H1 (cell line): ENCODE measurements around the gene GRID2. TPM values are rescaled to one million over a fixed set of nuclear protein-coding genes. Genes with fewer than 3 reads are reported as not detected.

Experiments used
- CTCF ChIA-PET: fragments of 300-600 bp; sonication (Branson Sonifier 250); formaldehyde crosslinking; loops from one replicate; lab custom pipeline; 2021; ENCODE audit not compliant: partially characterized antibody; lab: Charles Lee
- POLR2A ChIA-PET: fragments of 300-600 bp; sonication (Branson Sonifier 250); formaldehyde crosslinking; loops from one replicate; lab custom pipeline; 2021; ENCODE audit warnings: inconsistent platforms; ENCODE audit not compliant: partially characterized antibody; lab: Charles Lee
- DNase-seq, 2 experiments: peaks; one replicate each; pipeline versions ENCODE4 v3.0.0 to v3.0.0-alpha.2; 2010 to 2022; ENCODE audit warnings: low spot score in 2 of 2, low read depth in 1 of 2, mixed read lengths in 1 of 2
- FAIRE-seq: peaks from 2 replicates; lab custom pipeline; 2011; peaks lifted over from hg19 to GRCh38; lab: Jason Lieb, UNC
- H2AFZ ChIP-seq: 2 replicates; pipeline ENCODE4 v1.8.1; 2012; ENCODE audit warnings: low read length, inconsistent platforms
- H2AK5ac ChIP-seq: 2 replicates; pipeline ENCODE4 v1.6.1; 2013; ENCODE audit warnings: low read depth, low read length
- H2BK120ac ChIP-seq: replicated peaks from 2 replicates; pipeline ENCODE3; 2013; ENCODE audit warnings: low read depth, low read length, inconsistent platforms
- H2BK12ac ChIP-seq: 2 replicates; pipeline ENCODE4 v1.6.1; 2013; ENCODE audit warnings: low read depth, low read length
- H2BK15ac ChIP-seq: 2 replicates; pipeline ENCODE4 v1.6.1; 2013; ENCODE audit warnings: low read length
- H2BK20ac ChIP-seq: 2 replicates; pipeline ENCODE4 v1.6.1; 2013; ENCODE audit warnings: low read length
- H2BK5ac ChIP-seq: 2 replicates; pipeline ENCODE4 v1.6.1; 2013; ENCODE audit warnings: low read depth, low read length
- H3K14ac ChIP-seq: 2 replicates; pipeline ENCODE4 v1.6.1; 2013; ENCODE audit warnings: inconsistent platforms; ENCODE audit not compliant: insufficient read length
- H3K18ac ChIP-seq: 2 replicates; pipeline ENCODE4 v1.6.1; 2013; ENCODE audit warnings: low read length; ENCODE audit errors: extremely low read depth
- H3K23ac ChIP-seq: 2 replicates; pipeline ENCODE4 v1.6.1; 2013; ENCODE audit warnings: inconsistent platforms; ENCODE audit not compliant: insufficient read length
- H3K23me2 ChIP-seq: 2 replicates; pipeline ENCODE4 v1.6.1; 2013; ENCODE audit warnings: low read depth, low read length
- H3K27ac ChIP-seq: 2 replicates; pipeline ENCODE4 v1.6.1; 2011; ENCODE audit warnings: low read depth, low read length, inconsistent platforms
- H3K27me3 ChIP-seq, 4 experiments: replicated peaks in 1 of 4; 1 replicate in 1 of 4; 2 replicates in 3 of 4; pipeline versions ENCODE4 v1.6.1 to v1.8.1; 2011 to 2013; ENCODE audit warnings: low read length in 3 of 4, mild to moderate bottlenecking in 3 of 4, inconsistent platforms in 2 of 4, mixed read lengths in 2 of 4, moderate library complexity in 1 of 4; ENCODE audit not compliant: control insufficient read depth in 3 of 4, insufficient read depth in 3 of 4; ENCODE audit errors: extremely low read depth in 1 of 4
- H3K36me3 ChIP-seq, 4 experiments: 2 replicates each; pipeline versions ENCODE4 v1.6.1 to v1.8.1; 2011 to 2013; ENCODE audit warnings: mild to moderate bottlenecking in 4 of 4, low read length in 3 of 4, moderate library complexity in 2 of 4, control low read depth in 1 of 4, inconsistent platforms in 1 of 4; ENCODE audit not compliant: insufficient read depth in 4 of 4, control insufficient read depth in 2 of 4
- H3K4ac ChIP-seq: replicated peaks from 2 replicates; pipeline ENCODE3; 2013; ENCODE audit warnings: low read length, low read depth, mixed read lengths, inconsistent platforms; ENCODE audit not compliant: insufficient read length
- H3K4me1 ChIP-seq, 4 experiments: replicated peaks in 1 of 4; 1 replicate in 1 of 4; 2 replicates in 3 of 4; pipeline versions ENCODE4 v1.6.1 to v1.8.1; 2011 to 2013; ENCODE audit warnings: low read length in 3 of 4, inconsistent platforms in 2 of 4, mixed read lengths in 1 of 4; ENCODE audit not compliant: insufficient read depth in 4 of 4, control insufficient read depth in 3 of 4
- H3K4me2 ChIP-seq, 2 experiments: 2 replicates each; pipeline versions ENCODE4 v1.6.1 to v1.8.1; 2011 to 2013; ENCODE audit warnings: low read depth in 2 of 2, low read length in 2 of 2, control low read depth in 1 of 2, inconsistent platforms in 1 of 2, mild to moderate bottlenecking in 1 of 2; ENCODE audit not compliant: insufficient read depth in 1 of 2
- H3K4me3 ChIP-seq, 4 experiments: fragments of 200-600, 300-600 bp in 1 of 4; sonication (generic), shearing (Covaris generic), sonication (Bioruptor Twin) in 1 of 4; 2 replicates each; pipeline versions ENCODE4 v1.5.1 to v1.8.1; 2011 to 2016; ENCODE audit warnings: low read length in 4 of 4, low read depth in 3 of 4, control low read depth in 2 of 4, inconsistent platforms in 2 of 4, mild to moderate bottlenecking in 2 of 4, mixed read lengths in 1 of 4, moderate library complexity in 1 of 4; ENCODE audit not compliant: insufficient read depth in 2 of 4; ENCODE audit errors: extremely low read depth in 1 of 4
- H3K56ac ChIP-seq: replicated peaks from 2 replicates; pipeline ENCODE3; 2013; ENCODE audit warnings: low read depth, mild to moderate bottlenecking, mixed read lengths, low read length, inconsistent platforms; ENCODE audit not compliant: insufficient read length
- H3K79me1 ChIP-seq: 2 replicates; pipeline ENCODE4 v1.6.1; 2013; ENCODE audit warnings: low read depth, low read length, control low read depth
- H3K79me2 ChIP-seq, 2 experiments: 2 replicates each; pipeline versions ENCODE4 v1.6.1 to v1.8.1; 2012 to 2013; ENCODE audit warnings: low read length in 2 of 2, mild to moderate bottlenecking in 2 of 2, inconsistent platforms in 1 of 2; ENCODE audit not compliant: insufficient read depth in 2 of 2, control insufficient read depth in 1 of 2
- H3K9ac ChIP-seq, 4 experiments: replicated peaks in 1 of 4; 1 replicate in 1 of 4; 2 replicates in 3 of 4; pipeline versions ENCODE4 v1.6.1 to v1.8.1; 2011 to 2013; ENCODE audit warnings: low read depth in 3 of 4, low read length in 3 of 4, control low read depth in 2 of 4, mild to moderate bottlenecking in 2 of 4, moderate library complexity in 2 of 4, inconsistent platforms in 1 of 4; ENCODE audit errors: extremely low read depth in 1 of 4
- H3K9me3 ChIP-seq, 2 experiments: 2 replicates each; pipeline versions ENCODE4 v1.6.1 to v1.8.1; 2012 to 2013; ENCODE audit warnings: mild to moderate bottlenecking in 2 of 2, moderate library complexity in 2 of 2, control low read depth in 1 of 2, inconsistent platforms in 1 of 2, low read depth in 1 of 2, low read length in 1 of 2, mixed read lengths in 1 of 2; ENCODE audit not compliant: insufficient read depth in 2 of 2
- H4K20me1 ChIP-seq, 2 experiments: replicated peaks in 1 of 2; 2 replicates each; pipeline versions ENCODE3 to v1.8.1; 2011 to 2013; ENCODE audit warnings: inconsistent platforms in 2 of 2, low read length in 2 of 2, mild to moderate bottlenecking in 1 of 2; ENCODE audit not compliant: insufficient read depth in 2 of 2, control insufficient read depth in 1 of 2
- H4K5ac ChIP-seq: 2 replicates; pipeline ENCODE4 v1.6.1; 2013; ENCODE audit warnings: low read length, low read depth, mixed read lengths, inconsistent platforms; ENCODE audit not compliant: insufficient read length
- H4K8ac ChIP-seq: 2 replicates; pipeline ENCODE4 v1.8.0; 2013; ENCODE audit warnings: mild to moderate bottlenecking, moderate library complexity, low read length, inconsistent platforms; ENCODE audit not compliant: insufficient read depth; ENCODE audit errors: extremely low read depth
- H4K91ac ChIP-seq: replicated peaks from 2 replicates; pipeline ENCODE3; 2013; ENCODE audit warnings: low read length, mixed read lengths, inconsistent platforms; ENCODE audit not compliant: insufficient read length
- ASH2L ChIP-seq: fragments of 200-600, 300-600 bp; sonication (generic); IDR thresholded peaks from one replicate; pipeline ENCODE4 v1.7.1; 2017; ENCODE audit warnings: low read length
- BACH1 ChIP-seq: IDR thresholded peaks from 2 replicates; pipeline ENCODE4 v1.6.1; 2012; ENCODE audit warnings: low read length, improper control_type of control experiment
- BRCA1 ChIP-seq: IDR thresholded peaks from 2 replicates; pipeline ENCODE4 v1.6.1; 2012; ENCODE audit warnings: low read depth, low read length, improper control_type of control experiment
- CHD1 ChIP-seq: IDR thresholded peaks from 2 replicates; pipeline ENCODE4 v1.6.1; 2012; ENCODE audit warnings: low read depth, low read length, improper control_type of control experiment
- CREB1 ChIP-seq: IDR thresholded peaks from 2 replicates; pipeline ENCODE4 v1.6.1; 2012; ENCODE audit warnings: inconsistent platforms
- CTBP2 ChIP-seq: IDR thresholded peaks from 2 replicates; pipeline ENCODE4 v1.7.0; 2011; ENCODE audit warnings: borderline replicate concordance, mild to moderate bottlenecking, moderate library complexity, mixed read lengths, low read length; ENCODE audit not compliant: insufficient read depth, insufficient read length
- HDAC2 ChIP-seq, 2 experiments: fragments of 300-600 bp in 1 of 2; sonication (generic) in 1 of 2; IDR thresholded peaks; 2 replicates each; pipeline ENCODE4 v1.6.1; 2011 to 2012; ENCODE audit warnings: low read depth in 2 of 2, low read length in 2 of 2, mild to moderate bottlenecking in 2 of 2, moderate library complexity in 2 of 2, borderline replicate concordance in 1 of 2, inconsistent platforms in 1 of 2
- JUND ChIP-seq: IDR thresholded peaks from 2 replicates; pipeline ENCODE4 v1.6.1; 2011; ENCODE audit warnings: mild to moderate bottlenecking, improper control_type of control experiment, low read length
- KDM1A ChIP-seq: fragments of 200-600, 300-600 bp; sonication (generic); IDR thresholded peaks from 2 replicates; pipeline ENCODE4 v1.7.1; 2016; ENCODE audit warnings: mild to moderate bottlenecking, low read length, borderline replicate concordance
- SIX5 ChIP-seq: IDR thresholded peaks from 2 replicates; pipeline ENCODE4 v1.6.1; 2011; ENCODE audit warnings: mild to moderate bottlenecking, low read depth, low read length
- SP1 ChIP-seq: IDR thresholded peaks from 2 replicates; pipeline ENCODE4 v1.6.1; 2011; ENCODE audit warnings: low read depth, low read length
- SP2 ChIP-seq: IDR thresholded peaks from 2 replicates; pipeline ENCODE4 v1.6.1; 2012; ENCODE audit warnings: mild to moderate bottlenecking, low read length, inconsistent platforms
- SP4 ChIP-seq: IDR thresholded peaks from 2 replicates; pipeline ENCODE4 v1.6.1; 2012; ENCODE audit warnings: low read length, inconsistent platforms
- TCF12 ChIP-seq: IDR thresholded peaks from 2 replicates; pipeline ENCODE4 v1.6.1; 2011; ENCODE audit warnings: low read depth, mild to moderate bottlenecking, low read length
- USF2 ChIP-seq: IDR thresholded peaks from 2 replicates; pipeline ENCODE4 v1.6.1; 2011; ENCODE audit warnings: low read length, improper control_type of control experiment
- WGBS, 2 experiments: shearing (Covaris generic) in 1 of 2; methylation state at CpG; one replicate each; pipeline versions ENCODE4 v1.1.6 to v1.1.7; 2013 to 2015; ENCODE audit warnings: low lambda C conversion rate in 2 of 2, mixed read lengths in 2 of 2, inconsistent platforms in 1 of 2, low coverage in 1 of 2, missing lambda C conversion rate in 1 of 2; ENCODE audit not compliant: insufficient replicate concordance in 2 of 2, insufficient coverage in 1 of 2, insufficient read length in 1 of 2; ENCODE audit errors: extremely low coverage in 1 of 2, missing lambda C conversion rate in 1 of 2; 5-methylcytosine and 5-hydroxymethylcytosine counted together
- polyA plus RNA-seq, 7 experiments: library from polyadenylated mRNA; depleted of rRNA in 3 of 7; stranded (reverse) in 5 of 7; unstranded in 2 of 7; fragments of >200 nt in 5 of 7; fragments of 200-250 nt in 2 of 7; gene quantifications; 1 replicate in 5 of 7; 2 replicates in 1 of 7; 4 replicates in 1 of 7; pipeline versions ENCODE4 v1.2.1 to v1.2.3, GENCODE V29; 2011 to 2013; ENCODE audit warnings: missing spikeins in 2 of 7, mixed read lengths in 2 of 7
- total RNA-seq: library from RNA; stranded (reverse); fragmentation: NEBNext Ultra II Directional; extraction: Animal tissue kit (Norgen Biotek cat#: 25700); gene quantifications from 2 replicates; pipeline ENCODE4 v1.2.1, GENCODE V29; 2021

The GRID2 gene
- total and polyA plus RNA-seq, 2 of the 8 experiments (the other 6 are each of a cell fraction or from before 2014, with no cell fraction given), result 31.1 to 81.9 TPM

GRCh38 chr4:93303440-93303839, 999.7 kb downstream of the GRID2 start:
- H2BK15ac ChIP-seq, result no peak overlapping the region
- no peaks in the 10 kb centered on the region for H3K27me3 ChIP-seq
- DNase-seq (no peak), FAIRE-seq (no peak)
- peaks cover 0 to 3% (median 0%) of the 10 kb centered on the region in 4 experiments; a peak in 2 of 7 replicates for H3K4me1 ChIP-seq
- POLR2A ChIA-PET, result no interaction called here
- H3K23ac ChIP-seq, result no peak overlapping the region
- no peak for TF ChIP-seq SP4
- no peak for TF ChIP-seq HDAC2 (IDR thresholded peaks at IDR 0.05; ENCODE audit: borderline replicate concordance in 1 of 2, low read depth in 2 of 2, low read length in 2 of 2)
- TF ChIP-seq SP1, result no peak
- no peak for TF ChIP-seq JUND
- TF ChIP-seq CHD1, result no peak
- no peak for TF ChIP-seq ASH2L
- no peak for TF ChIP-seq KDM1A
- no peak for TF ChIP-seq SP2
- no peak for TF ChIP-seq CTBP2
- no peak for TF ChIP-seq TCF12
- TF ChIP-seq BACH1, result no peak
- TF ChIP-seq BRCA1, result no peak
- no peak for TF ChIP-seq SIX5
- TF ChIP-seq CREB1, result no peak
- no peak for TF ChIP-seq USF2
- no peak overlapping the region for H2AK5ac ChIP-seq
- no peak overlapping the region for H3K18ac ChIP-seq
- no peaks in the 10 kb centered on the region for H4K20me1 ChIP-seq
- no peak overlapping the region for H3K56ac ChIP-seq
- CTCF ChIA-PET, result no interaction called here
- no peak overlapping the region for H2AFZ ChIP-seq
- H3K23me2 ChIP-seq, result no peaks in the 10 kb centered on the region; the same call in 1 of the 2 replicates
- no peaks in the 10 kb centered on the region for H3K79me1 ChIP-seq
- no peaks in the 10 kb centered on the region for H3K79me2 ChIP-seq
- H3K4me3 ChIP-seq, result no peak overlapping the region
- H2BK120ac ChIP-seq, result no peak overlapping the region
- no peak overlapping the region for H2BK20ac ChIP-seq
- H4K91ac ChIP-seq, result no peak overlapping the region
- no peak overlapping the region for H3K4me2 ChIP-seq
- 95% methylated on average over 2 of the region's 2 CpGs; no CpG with 5 or more reads in 1 of the 2 experiments for WGBS, 2 experiments
- no peak overlapping the region for H2BK5ac ChIP-seq
- H3K9ac ChIP-seq, result no peak overlapping the region
- no peaks in the 10 kb centered on the region for H3K36me3 ChIP-seq
- H3K4ac ChIP-seq, result no peak overlapping the region
- H4K8ac ChIP-seq, result no peak overlapping the region
- no peak overlapping the region for H2BK12ac ChIP-seq
- H4K5ac ChIP-seq, result no peak overlapping the region
- no peak overlapping the region for H3K14ac ChIP-seq
- H3K27ac ChIP-seq, result no peak overlapping the region
- H3K9me3 ChIP-seq, result no peaks in the 10 kb centered on the region
